ENCODE data around the gene APCDD1L.

GRCh38 chr20:58440021-58440767 lies 75.0 kb downstream of the APCDD1L start:
- TF ChIP-seq GABPA (IDR thresholded peaks at IDR 0.05; ENCODE audit: low read depth), result no peak
- TF ChIP-seq CTCF (IDR thresholded peaks at IDR 0.05), result no peak
- TF ChIP-seq POLR2AphosphoS5 (IDR thresholded peaks at IDR 0.05; ENCODE audit: low read depth, low read length), result no peak
- TF ChIP-seq RXRA (IDR thresholded peaks at IDR 0.05; ENCODE audit: borderline replicate concordance, low read depth), result no peak
- no peak for TF ChIP-seq ZBTB33 (IDR thresholded peaks at IDR 0.05; ENCODE audit: borderline replicate concordance, low read depth)
- TF ChIP-seq RFX5 (IDR thresholded peaks at IDR 0.05; ENCODE audit: low read length), result no peak
- no peak for TF ChIP-seq YY1 (IDR thresholded peaks at IDR 0.05; ENCODE audit: low read depth)
